BE2C (cell line): ENCODE data around the gene NR3C1.

ENCODE experiments used
- DNase-seq: peaks from one replicate; pipeline ENCODE4 v3.0.0-alpha.2; 2020
- H3K27me3 ChIP-seq: fragments of 250-450 bp; sonication (Bioruptor Pico); 2 replicates; pipeline ENCODE4 v1.5.1; 2020; ENCODE audit warnings: mild to moderate bottlenecking
- H3K36me3 ChIP-seq: fragments of 250-450 bp; sonication (Bioruptor Pico); 2 replicates; pipeline ENCODE4 v1.5.1; 2020; ENCODE audit warnings: mild to moderate bottlenecking
- H3K4me1 ChIP-seq: fragments of 250-450 bp; sonication (Bioruptor Pico); 2 replicates; pipeline ENCODE4 v1.5.1; 2020
- H3K4me3 ChIP-seq: 2 replicates; pipeline ENCODE4 v1.5.1; 2011; ENCODE audit warnings: low read depth, low read length
- H3K9me3 ChIP-seq: fragments of 250-450 bp; sonication (Bioruptor Pico); 2 replicates; pipeline ENCODE4 v1.5.1; 2020
- TF ChIP-seq, protein P1 (sequence below): IDR thresholded peaks from 2 replicates; pipeline ENCODE4 v1.5.1; 2012; ENCODE audit warnings: mild to moderate bottlenecking, low read depth, low read length

Gene NR3C1

DNA sequence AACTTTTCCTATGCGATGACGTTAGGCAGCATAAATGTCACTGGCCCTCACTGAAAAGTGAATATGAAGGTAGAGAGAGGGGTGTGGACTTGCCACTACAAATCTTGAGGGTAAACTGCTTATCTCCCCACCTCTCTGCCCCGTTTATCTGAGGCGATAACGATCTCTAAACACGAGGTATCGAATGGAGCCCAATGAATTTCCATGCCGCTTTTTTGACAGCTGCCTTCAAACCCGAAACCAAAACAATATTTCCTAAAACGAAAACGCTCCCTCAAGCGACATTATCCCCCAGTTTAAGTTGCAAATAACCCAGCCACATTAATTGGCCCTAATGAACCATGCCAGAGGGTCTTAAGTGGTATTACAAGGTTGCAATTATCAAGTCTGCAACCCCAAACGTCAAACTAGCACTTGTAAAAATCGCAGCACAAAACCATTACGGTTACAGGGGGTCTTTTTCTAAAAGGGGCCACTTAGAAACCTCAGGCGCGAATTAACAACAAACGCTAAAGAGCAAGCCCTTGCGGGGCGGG lies 1.4 kb downstream of the NR3C1 start:
- Histone ChIP-seq H3K4me3 (no peak overlapping the region), H3K27me3 (peaks cover 83% of the 10 kb centered on the region), H3K9me3 (no peaks in the 10 kb centered on the region), H3K4me1 (no peaks in the 10 kb centered on the region), H3K36me3 (no peaks in the 10 kb centered on the region)
- TF ChIP-seq, protein P1, sequence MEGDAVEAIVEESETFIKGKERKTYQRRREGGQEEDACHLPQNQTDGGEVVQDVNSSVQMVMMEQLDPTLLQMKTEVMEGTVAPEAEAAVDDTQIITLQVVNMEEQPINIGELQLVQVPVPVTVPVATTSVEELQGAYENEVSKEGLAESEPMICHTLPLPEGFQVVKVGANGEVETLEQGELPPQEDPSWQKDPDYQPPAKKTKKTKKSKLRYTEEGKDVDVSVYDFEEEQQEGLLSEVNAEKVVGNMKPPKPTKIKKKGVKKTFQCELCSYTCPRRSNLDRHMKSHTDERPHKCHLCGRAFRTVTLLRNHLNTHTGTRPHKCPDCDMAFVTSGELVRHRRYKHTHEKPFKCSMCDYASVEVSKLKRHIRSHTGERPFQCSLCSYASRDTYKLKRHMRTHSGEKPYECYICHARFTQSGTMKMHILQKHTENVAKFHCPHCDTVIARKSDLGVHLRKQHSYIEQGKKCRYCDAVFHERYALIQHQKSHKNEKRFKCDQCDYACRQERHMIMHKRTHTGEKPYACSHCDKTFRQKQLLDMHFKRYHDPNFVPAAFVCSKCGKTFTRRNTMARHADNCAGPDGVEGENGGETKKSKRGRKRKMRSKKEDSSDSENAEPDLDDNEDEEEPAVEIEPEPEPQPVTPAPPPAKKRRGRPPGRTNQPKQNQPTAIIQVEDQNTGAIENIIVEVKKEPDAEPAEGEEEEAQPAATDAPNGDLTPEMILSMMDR: no peak
- DNase-seq: no peak

DNA sequence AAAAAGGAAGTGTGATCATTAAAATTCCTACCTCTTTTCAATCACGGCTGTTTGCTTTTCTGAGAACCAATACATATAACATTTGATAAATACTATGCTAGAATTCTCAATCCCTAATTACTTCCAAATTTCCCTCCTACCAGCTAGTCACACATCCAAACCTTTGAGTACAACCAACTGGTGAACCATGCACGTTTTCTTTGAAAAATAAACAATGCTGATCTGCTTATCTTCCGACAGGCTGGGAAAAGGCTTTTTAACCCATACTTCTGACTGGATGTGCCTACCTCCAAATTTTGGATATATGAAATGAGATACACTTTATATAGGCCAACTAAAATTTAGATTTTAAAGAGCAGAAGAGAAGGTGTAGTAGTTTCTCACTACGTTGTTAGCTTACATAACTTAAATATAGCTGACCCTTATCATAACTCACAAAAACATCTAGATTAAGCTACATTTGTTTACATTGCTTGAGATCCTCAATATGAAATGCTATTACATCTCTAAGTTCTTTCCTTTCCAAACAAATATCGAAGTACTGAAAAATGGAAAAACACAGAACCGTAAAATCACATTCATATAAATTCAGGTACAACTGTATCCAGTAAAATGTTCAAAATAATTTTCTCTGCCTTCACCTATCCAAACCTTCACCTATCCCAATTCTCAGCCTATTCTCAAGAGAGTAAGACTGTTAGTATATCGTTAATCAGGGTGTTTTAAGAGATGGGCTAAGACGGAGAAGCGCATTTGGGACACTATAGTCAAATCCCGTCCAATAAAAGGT lies 2.1 kb downstream of the NR3C1 start:
- Histone ChIP-seq H3K4me3 (no peak overlapping the region), H3K9me3 (no peaks in the 10 kb centered on the region), H3K27me3 (peaks cover 83% of the 10 kb centered on the region), H3K4me1 (no peaks in the 10 kb centered on the region), H3K36me3 (no peaks in the 10 kb centered on the region)
- DNase-seq: no peak
- TF ChIP-seq, protein P1: no peak

- H3K9me3 ChIP-seq: no peaks in the 10 kb centered on the region
- TF ChIP-seq, protein P1: no peak
- H3K36me3 ChIP-seq: no peaks in the 10 kb centered on the region
- H3K4me3 ChIP-seq: no peak overlapping the region
- H3K4me1 ChIP-seq: no peaks in the 10 kb centered on the region
- peaks cover 89% of the 10 kb centered on the region for H3K27me3 ChIP-seq
- no peak for DNase-seq
Measured at GRCh38 chr5:143400541-143401226, 2.8 kb downstream of the NR3C1 start.

GRCh38 chr5:143399616-143400540 lies 3.6 kb downstream of the NR3C1 start:
- no peak overlapping the region for H3K4me3 ChIP-seq
- no peak for DNase-seq
- H3K4me1 ChIP-seq: no peaks in the 10 kb centered on the region
- peaks cover 94% of the 10 kb centered on the region for H3K27me3 ChIP-seq
- no peaks in the 10 kb centered on the region for H3K36me3 ChIP-seq
- no peaks in the 10 kb centered on the region for H3K9me3 ChIP-seq
- TF ChIP-seq, protein P1: no peak

GRCh38 chr5:143398451-143399237 lies 4.8 kb downstream of the NR3C1 start:
- TF ChIP-seq, protein P1: no peak
- no peak overlapping the region for H3K4me3 ChIP-seq
- H3K36me3 ChIP-seq: no peaks in the 10 kb centered on the region
- H3K9me3 ChIP-seq: no peaks in the 10 kb centered on the region
- H3K27me3 ChIP-seq: peaks cover 97% of the 10 kb centered on the region
- no peak for DNase-seq
- H3K4me1 ChIP-seq: no peaks in the 10 kb centered on the region
